Epithelial cell of proximal tubule (primary cell): ENCODE measurements around the gene BMI1. TPM values are rescaled to one million over a fixed set of nuclear protein-coding genes. Genes with fewer than 3 reads are reported as not detected.

ENCODE experiments used
- DNase-seq: peaks from one replicate; pipeline ENCODE4 v3.0.0-alpha.2; 2011; ENCODE audit warnings: low read depth
- H3K4me3 ChIP-seq: 2 replicates; pipeline ENCODE4 v1.5.1; 2011; ENCODE audit warnings: low read depth, mild to moderate bottlenecking, low read length
- total RNA-seq: library from RNA; depleted of rRNA; stranded (reverse); fragments of >200 nt; gene quantifications from 2 replicates; pipeline ENCODE4 v1.2.3, GENCODE V29; 2015
- TF ChIP-seq, protein P1 (sequence below): conservative IDR thresholded peaks from 2 replicates; pipeline ENCODE4 v1.5.1; 2012; ENCODE audit warnings: low read depth, mild to moderate bottlenecking, low read length

Gene BMI1
- total RNA-seq, 1 donor from 2014 or later = 29.6 TPM

GRCh38 chr10:22333167-22333974 is 12.5 kb downstream of the BMI1 start:
- no peak overlapping the region for H3K4me3 ChIP-seq
- no peak for DNase-seq
- TF ChIP-seq, protein P1, sequence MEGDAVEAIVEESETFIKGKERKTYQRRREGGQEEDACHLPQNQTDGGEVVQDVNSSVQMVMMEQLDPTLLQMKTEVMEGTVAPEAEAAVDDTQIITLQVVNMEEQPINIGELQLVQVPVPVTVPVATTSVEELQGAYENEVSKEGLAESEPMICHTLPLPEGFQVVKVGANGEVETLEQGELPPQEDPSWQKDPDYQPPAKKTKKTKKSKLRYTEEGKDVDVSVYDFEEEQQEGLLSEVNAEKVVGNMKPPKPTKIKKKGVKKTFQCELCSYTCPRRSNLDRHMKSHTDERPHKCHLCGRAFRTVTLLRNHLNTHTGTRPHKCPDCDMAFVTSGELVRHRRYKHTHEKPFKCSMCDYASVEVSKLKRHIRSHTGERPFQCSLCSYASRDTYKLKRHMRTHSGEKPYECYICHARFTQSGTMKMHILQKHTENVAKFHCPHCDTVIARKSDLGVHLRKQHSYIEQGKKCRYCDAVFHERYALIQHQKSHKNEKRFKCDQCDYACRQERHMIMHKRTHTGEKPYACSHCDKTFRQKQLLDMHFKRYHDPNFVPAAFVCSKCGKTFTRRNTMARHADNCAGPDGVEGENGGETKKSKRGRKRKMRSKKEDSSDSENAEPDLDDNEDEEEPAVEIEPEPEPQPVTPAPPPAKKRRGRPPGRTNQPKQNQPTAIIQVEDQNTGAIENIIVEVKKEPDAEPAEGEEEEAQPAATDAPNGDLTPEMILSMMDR = no peak

DNA sequence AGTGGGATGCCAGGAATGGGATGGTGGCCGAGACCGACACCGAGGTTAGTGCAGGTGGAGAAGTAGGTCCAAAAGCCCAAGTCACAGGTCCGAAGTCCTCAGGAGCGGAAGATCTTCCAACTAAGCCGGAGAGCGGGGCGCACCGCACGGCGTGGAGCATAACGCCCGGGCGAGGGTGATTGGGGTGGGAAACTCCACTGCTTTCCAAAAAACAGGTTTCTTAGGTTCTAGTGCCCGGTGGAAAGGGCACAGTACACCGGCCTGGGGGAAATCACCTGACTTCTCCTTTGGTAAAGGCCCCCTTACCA is 13.0 kb downstream of the BMI1 start:
- H3K4me3 ChIP-seq = no peak overlapping the region
- TF ChIP-seq, protein P1 = no peak
- no peak for DNase-seq

GRCh38 chr10:22334414-22335172 is 13.7 kb downstream of the BMI1 start:
- TF ChIP-seq, protein P1 = no peak
- no peak for DNase-seq
- peak overlapping the region; percentile 57 for H3K4me3 ChIP-seq

DNA sequence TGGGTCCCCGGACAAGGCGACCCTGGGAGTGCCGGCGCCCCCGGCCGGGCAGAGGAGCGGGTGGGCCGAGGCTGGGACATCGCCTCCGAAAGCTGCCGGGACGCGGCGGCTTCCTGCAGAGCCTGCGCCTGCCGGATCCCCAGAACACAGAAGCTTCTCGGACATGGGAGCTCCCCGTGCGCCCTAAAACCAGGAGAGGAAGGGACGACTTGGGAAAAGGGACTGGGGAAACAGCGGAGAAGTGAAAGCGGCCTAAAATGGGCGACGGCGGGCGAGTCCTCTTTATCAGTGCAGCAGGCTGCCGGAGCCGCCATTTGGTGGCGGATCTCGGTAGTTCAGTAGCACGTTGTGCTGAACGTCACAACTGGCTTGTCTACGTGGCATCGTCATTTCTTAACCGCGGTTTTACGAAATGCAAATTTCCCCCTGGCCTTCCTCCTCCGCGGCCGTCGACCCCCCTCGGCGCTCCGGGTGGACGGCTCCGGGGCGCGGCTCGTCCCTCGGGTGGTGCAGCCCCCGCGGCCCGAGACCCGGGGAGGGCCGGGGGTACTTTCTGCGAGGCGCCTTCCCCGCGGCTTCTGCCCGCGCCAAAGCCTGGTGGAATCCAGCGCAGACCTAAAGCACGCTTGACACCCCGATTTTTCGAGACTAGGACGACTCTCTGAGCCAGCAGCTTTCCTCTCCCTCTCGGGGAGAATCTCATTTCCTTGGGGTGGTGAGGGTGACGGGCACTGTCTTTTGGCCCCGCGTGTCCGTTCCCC is 14.5 kb downstream of the BMI1 start:
- DNase-seq = no peak
- H3K4me3 ChIP-seq = peak overlapping the region; percentile 57

GRCh38 chr10:22338185-22338900 is 17.4 kb downstream of the BMI1 start:
- no peak for DNase-seq
- no peak overlapping the region for H3K4me3 ChIP-seq
- TF ChIP-seq, protein P1 = no peak

More for the DNA sequence above, 14.5 kb downstream of the BMI1 start:
- TF ChIP-seq, protein P1 = peak; percentile 4

GRCh38 chr10:22338931-22339330 is 18.0 kb downstream of the BMI1 start:
- no peak for DNase-seq
- TF ChIP-seq, protein P1 = no peak
- H3K4me3 ChIP-seq = no peak overlapping the region
